OCI-M2 (cell line): ENCODE measurements around the gene GFM2.
"Not testable (repeated sequence)": the region's sequence is repeated elsewhere in the genome, so short reads cannot be mapped to it uniquely, and the experiment has no call there.

Source experiments
- DNase-seq: peaks from one replicate; lab custom pipeline; 2025; ENCODE audit not compliant: unreplicated experiment; lab: John Stamatoyannopoulos, UW

GFM2 gene

DNA sequence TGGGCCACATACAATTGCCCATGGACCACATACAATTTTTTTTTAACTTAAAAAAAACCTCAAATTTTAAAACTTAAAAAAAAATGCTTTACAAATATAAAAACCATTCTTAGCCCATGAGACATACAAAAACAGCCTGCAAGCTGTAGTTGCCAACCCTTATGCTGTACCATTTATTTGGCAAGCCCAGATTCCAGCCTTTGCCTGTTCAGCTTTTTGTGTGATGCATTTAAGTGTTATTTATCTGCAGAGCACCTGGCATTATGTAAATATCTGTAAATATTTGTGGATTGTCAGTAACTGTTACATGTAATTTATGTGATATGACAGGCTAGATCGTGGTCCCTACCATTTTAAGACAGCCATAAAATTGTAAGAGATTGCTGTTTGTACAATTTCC is 49.3 kb downstream of the GFM2 start:
- no peak for DNase-seq

DNA sequence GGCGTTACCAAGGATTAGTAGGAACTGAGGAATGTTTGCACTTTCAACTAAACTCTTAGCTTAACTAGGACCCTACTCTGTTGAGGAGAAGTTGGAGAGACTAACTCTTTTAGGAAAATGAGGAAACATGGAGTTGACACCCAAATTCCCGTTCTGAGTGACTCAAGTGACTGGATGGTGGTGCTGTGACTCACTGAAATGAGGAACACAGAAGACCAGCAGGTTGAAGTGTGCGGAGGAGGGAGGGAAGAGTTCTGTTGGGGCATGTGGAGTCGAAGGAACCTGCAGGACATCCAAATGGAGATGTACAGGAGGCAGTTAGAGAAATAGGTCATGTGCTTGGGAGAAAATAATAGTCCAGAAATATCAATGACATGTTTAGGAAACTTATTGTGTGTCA is 73.7 kb downstream of the GFM2 start:
- DNase-seq = no peak

DNA sequence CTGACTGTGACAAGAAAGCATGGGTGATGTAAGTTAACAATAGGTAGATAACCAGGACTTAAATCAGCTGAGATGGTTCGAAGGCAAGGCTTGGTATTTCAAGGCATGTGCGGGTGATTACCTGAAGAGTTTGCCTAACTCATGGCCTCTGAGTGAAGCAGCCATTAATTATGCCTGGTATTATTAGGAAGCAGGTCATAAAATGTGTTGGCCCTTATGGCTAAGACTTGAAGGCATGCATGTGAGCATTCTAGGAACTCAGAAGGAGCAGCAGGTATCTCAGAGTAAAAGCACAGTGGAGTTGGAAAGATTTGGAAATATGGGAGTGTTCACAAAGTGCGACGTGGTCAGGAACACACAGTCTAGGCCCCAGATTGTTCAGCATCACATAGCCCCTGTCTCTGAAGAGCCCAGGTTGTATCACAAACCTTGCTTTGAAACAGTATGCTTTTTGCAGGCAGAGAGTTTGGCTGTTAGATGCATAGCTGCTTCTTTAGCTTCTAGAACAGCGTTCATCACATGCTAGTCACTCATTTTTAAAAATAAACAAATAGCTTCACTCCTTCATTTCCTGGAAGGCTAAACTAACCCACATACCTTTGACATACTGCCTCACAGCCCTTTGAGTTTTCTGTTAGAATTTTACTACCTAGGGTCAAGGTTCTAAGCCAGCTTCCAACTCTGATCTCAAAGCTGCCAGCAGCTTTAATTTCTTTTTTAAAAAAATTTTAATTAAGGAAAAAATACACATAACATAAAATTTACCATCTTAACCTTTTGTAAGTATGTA is 79.8 kb downstream of the GFM2 start:
- DNase-seq = no peak

DNA sequence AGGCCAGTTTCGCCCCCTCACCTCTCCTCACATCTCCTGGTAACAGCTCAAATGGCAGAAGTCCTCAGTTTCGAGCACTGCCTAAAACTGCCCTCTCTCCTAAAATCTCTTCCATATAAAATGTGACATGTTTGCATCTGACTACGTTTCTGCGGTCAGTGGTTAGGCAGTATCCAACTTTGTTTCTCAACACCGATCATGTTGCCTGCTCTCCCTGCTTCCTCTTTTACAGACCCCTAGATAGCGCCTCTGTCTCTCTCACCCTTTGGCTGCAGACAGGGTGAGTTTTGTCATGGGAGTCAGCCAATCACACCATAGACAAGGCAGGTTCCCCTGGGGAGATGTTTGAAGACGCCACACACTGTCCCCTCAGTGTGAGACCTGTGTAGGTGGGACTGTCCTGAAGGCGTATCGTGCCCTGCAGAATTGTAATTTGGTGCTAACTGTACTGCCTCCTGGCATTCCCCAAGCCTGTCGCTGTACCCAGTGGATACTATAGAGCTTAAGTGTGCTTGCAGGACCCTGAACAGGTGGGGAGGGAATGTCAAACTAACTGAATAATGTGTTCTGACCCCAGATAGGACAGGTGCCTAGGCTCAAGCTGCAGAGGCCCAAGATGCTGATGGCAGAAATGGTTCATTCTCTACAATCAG is 80.8 kb downstream of the GFM2 start:
- DNase-seq = no peak

DNA sequence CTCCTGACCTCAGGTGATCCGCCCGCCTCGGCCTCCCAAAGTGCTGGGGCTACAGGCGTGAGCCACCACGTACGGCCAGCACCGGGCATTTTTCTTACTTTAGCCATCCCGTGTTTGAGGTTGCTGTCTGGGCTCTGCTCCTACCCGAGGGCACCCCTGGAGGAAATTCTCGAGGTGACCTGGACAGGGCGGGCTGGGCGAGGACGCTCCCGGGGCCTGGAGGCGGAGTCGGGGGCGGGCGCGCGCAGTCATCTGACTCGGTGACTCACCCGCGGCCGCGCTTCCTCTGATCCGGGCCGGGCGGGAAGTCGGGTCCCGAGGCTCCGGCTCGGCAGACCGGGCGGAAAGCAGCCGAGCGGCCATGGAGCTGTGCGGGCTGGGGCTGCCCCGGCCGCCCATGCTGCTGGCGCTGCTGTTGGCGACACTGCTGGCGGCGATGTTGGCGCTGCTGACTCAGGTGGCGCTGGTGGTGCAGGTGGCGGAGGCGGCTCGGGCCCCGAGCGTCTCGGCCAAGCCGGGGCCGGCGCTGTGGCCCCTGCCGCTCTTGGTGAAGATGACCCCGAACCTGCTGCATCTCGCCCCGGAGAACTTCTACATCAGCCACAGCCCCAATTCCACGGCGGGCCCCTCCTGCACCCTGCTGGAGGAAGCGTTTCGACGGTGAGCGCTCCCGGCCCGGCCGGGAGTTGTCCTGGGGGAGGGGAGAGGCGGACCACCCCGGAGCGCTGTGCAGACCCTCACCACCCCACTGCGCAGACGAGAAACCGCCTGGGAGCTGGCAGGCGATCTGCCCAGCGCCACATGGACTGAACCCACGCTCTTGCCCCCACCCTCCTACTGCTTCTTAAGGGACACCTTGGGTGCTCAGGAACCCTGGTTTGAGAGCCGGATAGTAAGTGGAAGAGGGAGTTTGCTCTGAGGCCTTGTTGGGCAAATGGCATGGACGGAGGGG is 81.7 kb downstream of the GFM2 start, which contains the start of gene HEXB:
Gene HEXB, plus strand, starts transcription at position 334 of the 952 bp plus-strand sequence. Its CDS starts 28 bp downstream, at position 362.
- no peak for DNase-seq

DNA sequence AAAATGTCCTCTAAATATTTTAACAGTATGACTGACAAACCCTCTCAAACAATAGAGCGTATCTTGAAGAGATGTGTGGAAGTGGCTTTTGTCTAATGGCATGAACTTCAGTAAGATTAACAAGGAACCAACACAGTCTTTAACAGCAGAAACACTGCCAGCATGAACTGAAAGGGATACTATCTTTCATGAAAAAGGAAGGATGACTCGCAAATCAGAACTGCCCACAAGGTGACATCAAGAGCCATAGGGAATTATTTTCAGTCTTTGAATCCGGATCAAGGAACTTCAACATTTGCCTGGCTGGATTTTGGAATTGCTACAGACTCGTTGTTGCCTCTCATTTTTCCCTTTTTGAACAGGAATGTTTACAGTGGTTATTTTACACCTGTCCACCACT is 87.0 kb downstream of the GFM2 start:
- DNase-seq = no peak

DNA sequence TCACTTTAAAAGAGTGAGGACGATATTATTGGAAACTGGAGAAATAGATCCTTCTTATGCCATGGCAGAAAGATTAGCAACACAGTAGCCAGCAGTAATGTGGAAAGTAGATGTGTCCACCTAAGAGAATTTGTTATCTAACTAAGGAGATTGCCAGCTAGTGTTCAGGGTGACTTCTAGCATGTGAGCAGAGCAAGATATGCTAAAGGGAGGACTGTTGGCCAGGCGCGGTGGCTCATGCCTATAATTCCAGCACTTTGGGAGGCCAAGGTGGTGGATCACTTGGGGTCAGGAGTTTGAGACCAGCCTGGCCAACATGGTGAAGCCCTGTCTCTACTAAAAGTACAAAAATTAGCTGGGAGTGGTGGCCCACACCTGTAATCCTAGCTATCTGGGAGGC is 87.6 kb downstream of the GFM2 start:
- DNase-seq = not testable (repeated sequence)

DNA sequence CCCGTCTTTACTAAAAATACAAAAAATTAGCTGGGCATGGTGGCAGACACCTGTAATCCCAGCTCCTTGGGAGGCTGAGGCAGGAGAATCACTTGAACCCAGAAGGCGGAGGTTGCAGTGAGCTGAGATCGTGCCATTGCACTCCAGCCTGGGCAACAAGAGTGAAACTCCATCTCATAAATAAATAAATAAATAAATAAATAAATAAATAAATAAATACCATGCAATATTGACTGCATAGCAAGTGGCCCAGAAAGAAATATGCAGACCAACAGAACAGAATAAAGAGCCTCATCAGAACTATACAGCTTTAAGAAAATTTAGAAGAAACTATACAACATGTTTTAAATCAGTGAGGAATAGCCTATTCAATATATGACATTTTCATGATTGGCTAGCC is 88.8 kb downstream of the GFM2 start:
- not testable (repeated sequence) for DNase-seq

DNA sequence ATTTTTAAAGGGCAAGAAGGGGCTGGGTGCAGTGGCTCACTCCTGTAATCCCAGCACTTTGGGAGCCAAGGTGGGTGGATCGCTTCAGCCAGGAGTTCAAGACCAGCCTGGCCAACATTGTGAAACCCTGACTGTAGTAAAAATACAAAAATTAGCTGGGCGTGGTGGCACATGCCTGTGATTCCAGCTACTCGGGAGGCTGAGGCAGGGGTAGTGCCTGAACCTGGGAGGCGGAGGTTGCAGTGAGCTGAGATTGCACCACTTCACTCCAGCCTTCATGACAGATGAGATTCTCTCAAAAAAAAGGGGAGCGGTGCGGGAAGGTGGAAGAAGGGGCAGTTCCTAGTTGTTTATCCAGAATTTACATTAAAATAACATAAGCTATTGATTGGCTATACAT is 90.5 kb downstream of the GFM2 start:
- DNase-seq = not testable (repeated sequence)

DNA sequence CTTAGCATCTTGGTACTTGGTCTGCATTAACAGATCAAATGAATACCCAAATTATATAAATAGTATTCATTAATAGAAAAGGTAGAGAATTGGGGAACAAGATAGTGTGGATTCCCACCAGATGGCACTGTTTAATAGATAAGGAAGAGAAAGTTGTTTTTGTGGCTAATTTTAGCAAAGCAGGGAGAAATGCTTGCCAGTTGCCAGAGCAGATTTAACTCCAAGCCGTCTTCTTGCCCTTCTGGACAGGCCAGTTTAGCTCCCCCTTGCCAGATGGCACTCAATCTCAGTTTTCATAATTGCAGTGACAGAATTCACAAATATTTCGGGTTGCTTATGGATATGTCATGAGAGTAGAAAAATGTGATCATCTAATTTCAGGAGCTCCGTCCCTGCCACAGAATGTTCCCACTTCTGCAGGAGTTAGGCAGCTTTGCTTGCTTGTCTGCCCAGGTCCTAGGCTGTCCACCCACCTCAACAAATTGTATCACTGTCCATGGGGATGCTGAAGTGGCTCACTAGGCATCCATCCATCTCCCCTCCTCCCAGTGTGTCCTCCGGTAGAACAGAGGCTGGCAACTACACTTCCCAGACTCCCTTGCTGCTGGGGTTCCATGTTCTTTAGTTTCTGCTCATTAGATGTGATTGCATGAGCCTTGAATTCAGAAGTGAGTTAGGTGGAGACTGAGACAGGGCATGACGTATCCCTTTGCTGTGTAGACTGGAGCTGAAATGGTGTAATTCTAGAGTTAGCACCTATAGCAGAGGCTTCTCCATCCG is 93.7 kb downstream of the GFM2 start:
- DNase-seq = no peak

DNA sequence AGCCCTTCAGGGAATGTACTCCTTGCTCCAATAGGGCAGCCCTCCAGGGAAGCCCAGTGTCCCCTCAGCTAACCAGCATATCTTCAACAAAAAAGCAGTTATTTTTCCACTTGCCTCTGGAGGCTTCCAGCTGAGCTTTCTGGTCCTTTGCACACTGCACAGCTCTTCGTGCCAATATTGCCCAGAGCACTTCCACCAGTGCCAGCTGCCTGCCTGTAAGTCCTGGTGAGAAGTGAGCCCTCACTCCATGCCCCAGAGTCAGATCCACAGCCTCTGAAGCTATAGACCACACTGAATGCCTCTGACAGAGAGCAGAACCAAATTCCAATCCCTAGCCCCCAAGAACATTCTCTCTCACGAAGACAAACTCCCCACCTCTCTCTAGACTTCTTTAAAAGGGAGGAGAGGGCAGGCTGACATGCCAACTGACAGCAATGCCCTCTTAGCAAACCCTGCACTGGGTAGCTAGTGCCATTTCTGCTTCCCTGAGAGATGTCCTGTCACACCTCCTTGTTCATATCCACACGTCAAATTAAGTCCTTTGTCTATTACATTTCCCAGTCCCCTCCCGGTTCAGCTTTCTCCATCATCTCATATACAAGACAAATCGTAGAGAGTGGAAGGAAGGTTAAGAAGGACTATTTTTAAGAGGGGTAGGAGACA is 94.6 kb downstream of the GFM2 start:
- no peak for DNase-seq
